ENCODE data around the gene METTL14.
"Not testable (repeated sequence)": the region's sequence is repeated elsewhere in the genome, so short reads cannot be mapped to it uniquely, and the experiment has no call there.

Gene METTL14

GRCh38 chr4:118684873-118685811 lies at the start of gene METTL14:
METTL14 (plus strand) TSS chr4:118685392; CDS start chr4:118685535, 143 bp downstream.
- DNase-seq: peak; percentile 89

- not testable (repeated sequence) for DNase-seq
Measured at GRCh38 chr4:118636126-118636525, 49.1 kb upstream of the METTL14 start.

GRCh38 chr4:118664665-118665064 lies 20.5 kb upstream of the METTL14 start:
- not testable (repeated sequence) for DNase-seq

GRCh38 chr4:118669220-118669619 lies 16.0 kb upstream of the METTL14 start:
- DNase-seq: not testable (repeated sequence)

GRCh38 chr4:118670968-118671367 lies 14.2 kb upstream of the METTL14 start:
- not testable (repeated sequence) for DNase-seq

GRCh38 chr4:118676128-118676527 lies 9.1 kb upstream of the METTL14 start:
- no peak for DNase-seq

GRCh38 chr4:118680808-118681207 lies 4.4 kb upstream of the METTL14 start:
- no peak for DNase-seq

- DNase-seq: no peak
Measured at GRCh38 chr4:118682928-118683327, 2.3 kb upstream of the METTL14 start.

GRCh38 chr4:118683513-118683912 lies 1.7 kb upstream of the METTL14 start:
- no peak for DNase-seq

- DNase-seq: no peak
Measured at GRCh38 chr4:118703118-118703517, 17.9 kb downstream of the METTL14 start.

GRCh38 chr4:118711052-118711451 lies 25.9 kb downstream of the METTL14 start:
- no peak for DNase-seq

GRCh38 chr4:118712872-118713271 lies 27.7 kb downstream of the METTL14 start:
- DNase-seq: no peak

GRCh38 chr4:118714682-118715081 lies 29.5 kb downstream of the METTL14 start:
- no peak for DNase-seq

- DNase-seq: no peak
Measured at GRCh38 chr4:118716304-118716703, 31.1 kb downstream of the METTL14 start.

GRCh38 chr4:118718511-118719170 lies 33.4 kb downstream of the METTL14 start:
- no peak for DNase-seq

- DNase-seq: no peak
Measured at GRCh38 chr4:118721752-118722151, 36.6 kb downstream of the METTL14 start.

GRCh38 chr4:118723369-118723768 lies 38.2 kb downstream of the METTL14 start:
- no peak for DNase-seq

GRCh38 chr4:118727360-118727759 lies 42.2 kb downstream of the METTL14 start:
- no peak for DNase-seq

GRCh38 chr4:118729287-118730286 lies 44.4 kb downstream of the METTL14 start:
- DNase-seq: no peak

- DNase-seq: no peak
Measured at GRCh38 chr4:118730683-118731082, 45.5 kb downstream of the METTL14 start.

- DNase-seq: no peak
Measured at GRCh38 chr4:118732591-118733330, 47.6 kb downstream of the METTL14 start.
